ENCODE data around the gene PP2D1.
"Not testable (repeated sequence)": the region's sequence is repeated elsewhere in the genome, so short reads cannot be mapped to it uniquely, and the experiment has no call there.

The PP2D1 gene

DNA sequence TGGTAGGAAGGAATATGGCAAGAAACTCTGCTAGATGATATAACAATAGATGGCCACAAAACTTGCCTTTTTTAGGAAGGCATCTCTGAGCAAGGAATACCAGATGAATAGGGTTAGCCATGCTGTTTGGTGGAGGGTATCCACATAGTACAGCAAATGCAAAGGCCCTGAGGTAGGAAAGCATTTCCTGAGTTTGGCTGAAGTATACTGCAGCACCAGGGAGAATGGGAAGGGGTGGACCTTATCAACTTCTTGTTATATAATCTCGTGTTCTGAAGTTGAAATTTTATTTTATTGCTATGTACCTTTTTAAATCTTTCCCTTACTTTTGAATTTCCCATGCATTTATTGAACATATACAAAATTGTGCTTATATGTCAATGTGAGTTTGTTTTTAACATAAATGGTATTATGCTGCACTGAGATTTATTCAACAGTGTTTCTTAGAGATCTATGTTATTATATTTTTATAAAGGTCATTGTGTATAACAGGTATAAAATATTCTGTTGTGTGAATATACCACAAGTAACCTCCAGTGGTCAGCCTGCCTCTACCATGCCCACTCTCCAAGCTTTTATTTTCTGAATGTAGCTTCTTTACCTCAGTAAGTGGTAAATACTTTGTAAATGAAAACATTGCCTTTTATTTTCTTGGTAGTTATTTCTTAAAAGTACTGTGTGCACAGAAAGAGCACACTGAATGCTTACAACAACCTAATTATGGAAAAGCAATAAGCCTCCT is 25.4 kb upstream of the PP2D1 start:
- Histone ChIP-seq H3K4me2 (ENCODE audit: low read depth, low read length, poor library complexity, severe bottlenecking) (no peak overlapping the region), H3K27me3 (ENCODE audit: low read length) (no peaks in the 10 kb centered on the region), H4K20me1 (ENCODE audit: low read depth, low read length) (peaks cover 3% of the 10 kb centered on the region; the same call in 1 of the 2 replicates), H3K27ac (ENCODE audit: low read depth, low read length) (no peak overlapping the region), H3K9ac (ENCODE audit: low read length) (no peak overlapping the region), H3K9me2 (replicated peaks; ENCODE audit: insufficient read depth, low read length) (no peaks in the 10 kb centered on the region), H3K79me2 (ENCODE audit: insufficient read depth, low read length) (peaks cover 17% of the 10 kb centered on the region), H2AFZ (ENCODE audit: low read depth, low read length, severe bottlenecking) (peak overlapping the region; percentile 76), H3K4me3 (ENCODE audit: insufficient read depth, low read length, poor library complexity, severe bottlenecking) (no peak overlapping the region), H3K36me3 (ENCODE audit: low read length) (no peaks in the 10 kb centered on the region), H3K9me3 (ENCODE audit: insufficient read depth, low read length) (no peaks in the 10 kb centered on the region), H3F3A (ENCODE audit: insufficient read depth) (peaks cover 25% of the 10 kb centered on the region)
- no peak for TF ChIP-seq EZH2phosphoT487 (conservative IDR thresholded peaks at IDR 0.05; ENCODE audit: low read length)
- TF ChIP-seq, protein P1, sequence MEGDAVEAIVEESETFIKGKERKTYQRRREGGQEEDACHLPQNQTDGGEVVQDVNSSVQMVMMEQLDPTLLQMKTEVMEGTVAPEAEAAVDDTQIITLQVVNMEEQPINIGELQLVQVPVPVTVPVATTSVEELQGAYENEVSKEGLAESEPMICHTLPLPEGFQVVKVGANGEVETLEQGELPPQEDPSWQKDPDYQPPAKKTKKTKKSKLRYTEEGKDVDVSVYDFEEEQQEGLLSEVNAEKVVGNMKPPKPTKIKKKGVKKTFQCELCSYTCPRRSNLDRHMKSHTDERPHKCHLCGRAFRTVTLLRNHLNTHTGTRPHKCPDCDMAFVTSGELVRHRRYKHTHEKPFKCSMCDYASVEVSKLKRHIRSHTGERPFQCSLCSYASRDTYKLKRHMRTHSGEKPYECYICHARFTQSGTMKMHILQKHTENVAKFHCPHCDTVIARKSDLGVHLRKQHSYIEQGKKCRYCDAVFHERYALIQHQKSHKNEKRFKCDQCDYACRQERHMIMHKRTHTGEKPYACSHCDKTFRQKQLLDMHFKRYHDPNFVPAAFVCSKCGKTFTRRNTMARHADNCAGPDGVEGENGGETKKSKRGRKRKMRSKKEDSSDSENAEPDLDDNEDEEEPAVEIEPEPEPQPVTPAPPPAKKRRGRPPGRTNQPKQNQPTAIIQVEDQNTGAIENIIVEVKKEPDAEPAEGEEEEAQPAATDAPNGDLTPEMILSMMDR (IDR thresholded peaks at IDR 0.05; ENCODE audit: insufficient read depth, low read length, poor library complexity, severe bottlenecking), result no peak

DNA sequence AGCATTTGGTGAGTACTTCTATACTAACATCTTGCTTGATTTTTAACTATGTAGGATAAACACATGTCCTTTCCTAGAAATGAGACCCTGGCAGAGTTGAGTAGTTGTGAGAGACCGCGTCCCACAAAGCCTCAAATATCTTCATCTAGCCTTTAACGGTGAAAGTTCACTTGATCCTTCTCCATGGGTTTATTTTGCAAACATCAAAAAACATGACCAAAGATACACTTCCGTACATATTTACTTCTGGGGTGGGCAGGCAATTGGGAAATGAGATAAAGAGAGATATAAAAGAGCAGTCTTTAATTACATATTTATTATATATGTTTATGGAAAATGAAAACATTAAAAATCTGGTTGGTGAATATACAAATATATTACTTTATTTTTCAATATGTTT is 23.0 kb upstream of the PP2D1 start:
- H4K20me1 ChIP-seq (ENCODE audit: low read depth, low read length), result no peaks in the 10 kb centered on the region
- no peak for TF ChIP-seq EZH2phosphoT487 (conservative IDR thresholded peaks at IDR 0.05; ENCODE audit: low read length)
- TF ChIP-seq, protein P1 (IDR thresholded peaks at IDR 0.05; ENCODE audit: insufficient read depth, low read length, poor library complexity, severe bottlenecking), result no peak
- no peak overlapping the region for H3K4me3 ChIP-seq (ENCODE audit: insufficient read depth, low read length, poor library complexity, severe bottlenecking)
- H3K27me3 ChIP-seq (ENCODE audit: low read length), result no peaks in the 10 kb centered on the region
- no peaks in the 10 kb centered on the region for H3K9me3 ChIP-seq (ENCODE audit: insufficient read depth, low read length)
- H3K27ac ChIP-seq (ENCODE audit: low read depth, low read length), result no peak overlapping the region
- H3K4me2 ChIP-seq (ENCODE audit: low read depth, low read length, poor library complexity, severe bottlenecking), result no peak overlapping the region
- H3K79me2 ChIP-seq (ENCODE audit: insufficient read depth, low read length), result no peaks in the 10 kb centered on the region
- no peak overlapping the region for H2AFZ ChIP-seq (ENCODE audit: low read depth, low read length, severe bottlenecking)
- H3K36me3 ChIP-seq (ENCODE audit: low read length), result no peaks in the 10 kb centered on the region
- H3K9me2 ChIP-seq (replicated peaks; ENCODE audit: insufficient read depth, low read length), result no peaks in the 10 kb centered on the region
- H3K9ac ChIP-seq (ENCODE audit: low read length), result no peak overlapping the region
- peaks cover 8% of the 10 kb centered on the region for H3F3A ChIP-seq (ENCODE audit: insufficient read depth)

DNA sequence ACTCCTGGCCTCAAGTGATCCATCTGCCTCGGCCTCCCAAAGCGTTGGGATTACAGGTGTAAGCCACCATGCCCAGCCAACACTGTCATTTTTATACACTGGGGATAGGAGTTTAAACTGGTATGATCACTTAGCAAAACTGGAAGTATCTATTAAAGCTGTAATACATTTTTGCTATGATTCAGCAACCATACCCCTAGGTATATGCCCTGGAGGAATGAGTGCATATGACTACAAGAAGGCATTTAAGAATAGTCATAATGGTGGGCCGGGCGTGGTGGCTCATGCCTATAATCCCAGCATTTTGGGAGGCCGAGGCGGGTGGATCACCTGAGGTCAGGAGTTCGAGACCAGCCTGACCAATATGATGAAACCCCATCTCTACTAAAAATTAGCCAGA is 19.9 kb upstream of the PP2D1 start:
- H3K4me3 ChIP-seq (ENCODE audit: insufficient read depth, low read length, poor library complexity, severe bottlenecking); H3K27me3 ChIP-seq (ENCODE audit: low read length); H3K36me3 ChIP-seq (ENCODE audit: low read length); H3K9me3 ChIP-seq (ENCODE audit: insufficient read depth, low read length); H4K20me1 ChIP-seq (ENCODE audit: low read depth, low read length); H3K27ac ChIP-seq (ENCODE audit: low read depth, low read length); H2AFZ ChIP-seq (ENCODE audit: low read depth, low read length, severe bottlenecking); H3K4me2 ChIP-seq (ENCODE audit: low read depth, low read length, poor library complexity, severe bottlenecking); H3K9ac ChIP-seq (ENCODE audit: low read length); H3F3A ChIP-seq (ENCODE audit: insufficient read depth); H3K9me2 ChIP-seq (replicated peaks; ENCODE audit: insufficient read depth, low read length); H3K79me2 ChIP-seq (ENCODE audit: insufficient read depth, low read length): not testable (repeated sequence)

DNA sequence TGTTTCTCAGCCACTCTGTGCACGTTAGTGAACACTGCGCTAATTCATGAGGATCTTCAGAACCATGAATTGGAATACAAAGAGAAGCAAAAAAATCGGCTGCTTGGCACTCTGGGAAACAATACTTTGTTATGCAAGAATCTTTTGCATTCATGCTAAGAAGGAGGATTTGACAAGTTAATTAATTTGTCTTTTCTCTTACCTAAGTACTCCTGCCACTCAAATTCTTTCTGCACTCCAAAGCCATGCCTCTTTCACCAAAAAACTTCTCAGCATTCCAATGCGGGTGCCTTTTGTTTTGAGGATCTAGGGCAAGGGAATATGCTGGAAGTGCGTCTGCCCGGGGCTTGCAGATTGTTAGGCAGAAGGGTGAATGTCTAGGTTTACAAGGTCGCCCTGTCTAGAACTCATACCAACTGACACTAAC is 16.9 kb upstream of the PP2D1 start:
- no peaks in the 10 kb centered on the region for H4K20me1 ChIP-seq (ENCODE audit: low read depth, low read length)
- H3K27me3 ChIP-seq (ENCODE audit: low read length), result no peaks in the 10 kb centered on the region
- no peak overlapping the region for H2AFZ ChIP-seq (ENCODE audit: low read depth, low read length, severe bottlenecking)
- TF ChIP-seq, protein P1 (IDR thresholded peaks at IDR 0.05; ENCODE audit: insufficient read depth, low read length, poor library complexity, severe bottlenecking), result no peak
- no peak for TF ChIP-seq EZH2phosphoT487 (conservative IDR thresholded peaks at IDR 0.05; ENCODE audit: low read length)
- H3K79me2 ChIP-seq (ENCODE audit: insufficient read depth, low read length), result no peaks in the 10 kb centered on the region
- no peaks in the 10 kb centered on the region for H3K36me3 ChIP-seq (ENCODE audit: low read length)
- H3K9me2 ChIP-seq (replicated peaks; ENCODE audit: insufficient read depth, low read length), result no peaks in the 10 kb centered on the region
- no peak overlapping the region for H3K4me3 ChIP-seq (ENCODE audit: insufficient read depth, low read length, poor library complexity, severe bottlenecking)
- no peak overlapping the region for H3K9ac ChIP-seq (ENCODE audit: low read length)
- H3K27ac ChIP-seq (ENCODE audit: low read depth, low read length), result no peak overlapping the region
- no peak overlapping the region for H3K4me2 ChIP-seq (ENCODE audit: low read depth, low read length, poor library complexity, severe bottlenecking)
- no peaks in the 10 kb centered on the region for H3F3A ChIP-seq (ENCODE audit: insufficient read depth)
- no peaks in the 10 kb centered on the region for H3K9me3 ChIP-seq (ENCODE audit: insufficient read depth, low read length)
